Measurements from ENCODE around the gene TMEM221.
"Not testable (repeated sequence)": the region's sequence is repeated elsewhere in the genome, so short reads cannot be mapped to it uniquely, and the experiment has no call there.

The TMEM221 gene

GRCh38 chr19:17448131-17448967 lies at the start of gene TMEM221:
Gene TMEM221, minus strand, starts transcription at chr19:17448668. Its CDS starts 206 bp downstream, at chr19:17448462.
- DNase-seq = no peak

GRCh38 chr19:17497149-17497798 lies 48.8 kb upstream of the TMEM221 start:
- DNase-seq = no peak

GRCh38 chr19:17496337-17496997 lies 48.0 kb upstream of the TMEM221 start:
- peak; percentile 74 for DNase-seq

- no peak for DNase-seq
These were observed 47.3 kb upstream of the TMEM221 start for GRCh38 chr19:17495639-17496296.

GRCh38 chr19:17491287-17491686 lies 42.8 kb upstream of the TMEM221 start:
- no peak for DNase-seq

- DNase-seq = no peak
These were observed 41.9 kb upstream of the TMEM221 start for GRCh38 chr19:17490411-17490810.

- no peak for DNase-seq
These were observed 41.0 kb upstream of the TMEM221 start for GRCh38 chr19:17489392-17490030.

GRCh38 chr19:17488593-17489391 lies 40.3 kb upstream of the TMEM221 start:
- peak; percentile 46 for DNase-seq

- DNase-seq = no peak
These were observed 39.0 kb upstream of the TMEM221 start for GRCh38 chr19:17487284-17488121.

- no peak for DNase-seq
These were observed 38.2 kb upstream of the TMEM221 start for GRCh38 chr19:17486545-17487240.

- DNase-seq = no peak
These were observed 36.2 kb upstream of the TMEM221 start for GRCh38 chr19:17484520-17485185.

GRCh38 chr19:17483605-17484002 lies 35.1 kb upstream of the TMEM221 start:
- no peak for DNase-seq

- DNase-seq = no peak
These were observed 34.6 kb upstream of the TMEM221 start for GRCh38 chr19:17482877-17483604.

GRCh38 chr19:17481986-17482385 lies 33.5 kb upstream of the TMEM221 start:
- DNase-seq = no peak

- no peak for DNase-seq
These were observed 30.9 kb upstream of the TMEM221 start for GRCh38 chr19:17479325-17479791.

GRCh38 chr19:17475541-17476115 lies 27.2 kb upstream of the TMEM221 start:
- no peak for DNase-seq

GRCh38 chr19:17475011-17475540 lies 26.6 kb upstream of the TMEM221 start:
- not testable (repeated sequence) for DNase-seq

- no peak for DNase-seq
These were observed 24.6 kb upstream of the TMEM221 start for GRCh38 chr19:17473041-17473440.
